ENCODE results near the gene GLOD5. TPM values are rescaled to one million over a fixed set of nuclear protein-coding genes. Genes with fewer than 3 reads are reported as not detected.

GLOD5 gene
- total RNA-seq, 4 donors from 2014 or later: 1.2 to 3.3 TPM; not detected in 2

DNA sequence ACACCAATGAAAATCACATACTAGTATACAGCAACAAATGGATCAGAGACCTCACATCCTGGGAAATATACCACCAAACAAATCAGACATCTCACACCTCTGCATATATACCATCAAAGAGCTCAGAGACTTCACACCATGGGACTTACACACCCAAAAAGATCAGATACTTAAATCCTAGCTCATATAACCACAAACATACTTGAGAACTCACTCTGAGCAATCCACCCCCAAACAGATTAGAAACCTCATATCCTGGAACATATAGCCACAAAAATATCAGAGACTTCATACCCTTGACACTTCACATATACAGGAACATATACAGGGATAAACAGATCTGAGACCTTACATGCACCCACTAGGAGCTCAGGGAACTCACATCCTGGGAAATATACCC is 32.9 kb upstream of the GLOD5 start:
- Histone ChIP-seq H3K36me3 (no peaks in the 10 kb centered on the region), H3K27ac (no peak overlapping the region), H3K4me3 (replicated peaks in 1 of 3) (no peak overlapping the region), H3K9me3 (no peaks in the 10 kb centered on the region), H3K27me3 (no peaks in the 10 kb centered on the region), H3K4me1 (no peaks in the 10 kb centered on the region)
- DNase-seq: no peak
- intact Hi-C loops (cut with DNase I): no loop called here
- TF ChIP-seq, protein P1, sequence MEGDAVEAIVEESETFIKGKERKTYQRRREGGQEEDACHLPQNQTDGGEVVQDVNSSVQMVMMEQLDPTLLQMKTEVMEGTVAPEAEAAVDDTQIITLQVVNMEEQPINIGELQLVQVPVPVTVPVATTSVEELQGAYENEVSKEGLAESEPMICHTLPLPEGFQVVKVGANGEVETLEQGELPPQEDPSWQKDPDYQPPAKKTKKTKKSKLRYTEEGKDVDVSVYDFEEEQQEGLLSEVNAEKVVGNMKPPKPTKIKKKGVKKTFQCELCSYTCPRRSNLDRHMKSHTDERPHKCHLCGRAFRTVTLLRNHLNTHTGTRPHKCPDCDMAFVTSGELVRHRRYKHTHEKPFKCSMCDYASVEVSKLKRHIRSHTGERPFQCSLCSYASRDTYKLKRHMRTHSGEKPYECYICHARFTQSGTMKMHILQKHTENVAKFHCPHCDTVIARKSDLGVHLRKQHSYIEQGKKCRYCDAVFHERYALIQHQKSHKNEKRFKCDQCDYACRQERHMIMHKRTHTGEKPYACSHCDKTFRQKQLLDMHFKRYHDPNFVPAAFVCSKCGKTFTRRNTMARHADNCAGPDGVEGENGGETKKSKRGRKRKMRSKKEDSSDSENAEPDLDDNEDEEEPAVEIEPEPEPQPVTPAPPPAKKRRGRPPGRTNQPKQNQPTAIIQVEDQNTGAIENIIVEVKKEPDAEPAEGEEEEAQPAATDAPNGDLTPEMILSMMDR (IDR thresholded peaks at IDR 0.05): no peak
- no peak for TF ChIP-seq POLR2A (IDR thresholded peaks at IDR 0.05)

DNA sequence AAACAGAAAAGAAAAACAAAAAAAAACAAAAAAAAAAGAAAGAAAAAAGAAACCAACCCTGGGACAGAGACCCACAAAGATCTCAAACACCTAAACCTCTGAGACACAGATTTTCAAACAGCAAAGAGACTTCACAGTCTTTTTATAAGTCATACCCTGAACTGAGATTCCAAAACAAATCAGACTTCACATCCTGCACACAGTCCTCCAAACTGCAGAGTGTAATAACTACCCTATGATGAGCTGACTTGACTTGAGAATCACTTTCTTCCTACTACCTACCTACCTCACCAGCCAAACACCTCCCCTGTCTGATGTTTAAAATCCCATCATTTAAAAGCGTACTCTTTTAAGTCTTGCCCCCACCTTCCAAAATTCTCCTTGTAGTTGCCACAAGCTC is 25.2 kb upstream of the GLOD5 start:
- peaks cover 4% of the 10 kb centered on the region in 2 donors for H3K4me1 ChIP-seq
- H3K27ac ChIP-seq: no peak overlapping the region
- H3K4me3 ChIP-seq (replicated peaks in 1 of 3): no peak overlapping the region
- H3K9me3 ChIP-seq: no peaks in the 10 kb centered on the region
- H3K36me3 ChIP-seq: no peaks in the 10 kb centered on the region
- no peak for TF ChIP-seq POLR2A (IDR thresholded peaks at IDR 0.05)
- TF ChIP-seq, protein P1 (IDR thresholded peaks at IDR 0.05): no peak
- 93% methylated on average over 1 of the region's 1 CpG for WGBS, 2 donors
- DNase-seq: no peak
- H3K27me3 ChIP-seq: no peaks in the 10 kb centered on the region
- intact Hi-C loops (cut with DNase I): no loop called here

DNA sequence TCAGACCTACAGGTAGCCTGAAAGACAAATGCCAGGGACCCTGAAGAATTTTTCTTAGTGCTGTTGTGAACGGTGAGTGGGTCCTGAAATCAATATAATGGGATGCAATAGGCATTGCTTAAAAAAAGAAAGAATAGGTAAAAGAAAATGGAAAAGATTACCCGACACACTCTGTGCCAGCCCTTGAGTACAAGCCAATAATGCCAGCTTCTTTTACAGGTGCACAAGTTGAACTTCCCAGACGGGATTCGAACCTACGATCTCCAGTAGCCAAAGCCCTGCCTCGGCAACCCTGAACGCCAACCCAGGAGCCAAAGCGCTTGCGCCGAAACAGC is 24.7 kb upstream of the GLOD5 start:
- Histone ChIP-seq H3K4me3 (replicated peaks in 1 of 3) (no peak overlapping the region), H3K36me3 (no peaks in the 10 kb centered on the region), H3K9me3 (no peaks in the 10 kb centered on the region), H3K27ac (no peak overlapping the region), H3K4me1 (peaks cover 4% of the 10 kb centered on the region in 2 donors), H3K27me3 (no peaks in the 10 kb centered on the region)
- TF ChIP-seq, protein P1 (IDR thresholded peaks at IDR 0.05): no peak
- no peak for TF ChIP-seq POLR2A (IDR thresholded peaks at IDR 0.05)
- no peak for DNase-seq
- 11 to 14% methylated on average over 5 to 7 of the region's 10 CpGs for WGBS, 2 donors
- intact Hi-C loops (cut with DNase I): no loop called here

DNA sequence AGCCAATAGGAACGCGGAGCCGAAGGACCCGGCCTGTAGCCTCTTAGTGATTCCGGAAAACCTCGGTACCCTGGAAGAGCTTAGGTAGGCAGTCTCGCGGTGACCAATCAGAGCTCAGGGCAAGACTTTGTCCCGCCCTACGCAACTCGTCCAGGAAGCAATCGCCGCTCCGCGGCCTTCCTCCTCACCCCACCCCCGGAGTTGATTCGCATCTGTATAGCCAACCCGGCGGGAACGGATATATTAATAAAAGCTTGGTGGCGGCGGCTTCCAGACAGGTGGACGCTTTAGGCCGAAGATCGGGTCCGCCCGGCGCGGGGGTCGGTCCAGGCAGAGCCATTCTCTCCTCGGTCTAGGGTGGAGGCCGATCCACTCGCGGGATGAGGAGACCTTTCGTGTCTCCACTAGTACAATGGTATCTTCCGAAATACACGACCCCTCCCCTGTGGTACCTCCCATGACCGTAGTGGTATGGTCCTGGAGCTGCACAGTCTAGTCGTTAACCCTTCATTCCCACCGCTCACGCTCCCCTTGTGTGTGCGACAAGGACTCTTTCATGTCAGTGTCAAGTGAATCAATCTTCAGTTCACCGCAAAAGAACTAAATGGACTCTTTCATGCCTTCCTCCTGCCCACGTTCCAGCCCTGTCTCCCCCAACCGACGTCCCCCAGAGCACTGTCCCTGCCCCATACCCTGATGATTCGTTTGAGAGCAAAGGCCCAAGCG is 24.2 kb upstream of the GLOD5 start:
- Histone ChIP-seq H3K36me3 (no peaks in the 10 kb centered on the region), H3K27me3 (no peaks in the 10 kb centered on the region), H3K4me3 (replicated peaks in 1 of 3) (peak overlapping the region in 2 of 3 donors; percentile 34 to 42), H3K4me1 (peaks cover 4% of the 10 kb centered on the region in 2 donors), H3K27ac (peak overlapping the region; percentile 54 to 77 (median 76)), H3K9me3 (no peaks in the 10 kb centered on the region)
- WGBS, 2 donors: 0 to 1% methylated on average over 21 to 24 of the region's 48 CpGs
- intact Hi-C loops (cut with DNase I): no loop called here
- peak in 1 of 2 donors; percentile 63 for TF ChIP-seq POLR2A (IDR thresholded peaks at IDR 0.05)
- TF ChIP-seq, protein P1 (IDR thresholded peaks at IDR 0.05): no peak
- peak; percentile 89 to 91 for DNase-seq

DNA sequence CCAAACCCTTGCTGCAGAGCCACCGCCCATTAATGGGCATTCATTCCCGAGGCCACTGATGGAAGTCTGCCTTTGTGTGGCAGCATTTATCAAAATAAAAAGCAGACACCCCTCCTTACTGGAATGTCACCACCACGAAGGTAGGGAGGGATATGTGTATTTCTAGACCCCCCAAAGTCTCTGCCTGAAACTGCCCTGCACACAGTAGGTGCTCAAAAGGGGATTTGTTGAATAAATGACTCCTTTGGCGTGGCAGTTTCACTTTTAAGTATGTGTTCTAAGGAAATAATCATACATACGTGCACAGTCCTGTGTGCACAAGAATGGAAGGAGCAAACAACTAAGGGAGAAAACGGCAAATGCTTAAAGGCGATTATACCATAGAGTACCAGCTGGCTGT is 23.6 kb upstream of the GLOD5 start:
- Histone ChIP-seq H3K27me3 (no peaks in the 10 kb centered on the region), H3K4me1 (peaks cover 4% of the 10 kb centered on the region in 2 donors), H3K36me3 (no peaks in the 10 kb centered on the region), H3K9me3 (no peaks in the 10 kb centered on the region), H3K27ac (peak overlapping the region; percentile 54 to 77 (median 76)), H3K4me3 (replicated peaks in 1 of 3) (peak overlapping the region in 2 of 3 donors; percentile 34 to 42)
- no peak for DNase-seq
- intact Hi-C loops (cut with DNase I): no loop called here
- 42 to 47% methylated on average over 7 of the region's 7 CpGs for WGBS, 2 donors
- TF ChIP-seq, protein P1 (IDR thresholded peaks at IDR 0.05): no peak
- TF ChIP-seq POLR2A (IDR thresholded peaks at IDR 0.05): no peak

Measured in thyroid gland (tissue), 4 donors.